Activated naive CD8-positive, alpha-beta T cell (primary cell): ENCODE results near the gene SIRT2.
"Not testable (repeated sequence)": the region's sequence is repeated elsewhere in the genome, so short reads cannot be mapped to it uniquely, and the experiment has no call there.

ENCODE experiments used
- H3K27ac Mint-ChIP-seq: one replicate; pipeline ENCODE4 v1.8.0; 2021; ENCODE audit warnings: mixed read lengths
- H3K27me3 Mint-ChIP-seq: one replicate; pipeline ENCODE4 v1.8.0; 2021; ENCODE audit warnings: mixed read lengths
- H3K36me3 Mint-ChIP-seq: one replicate; pipeline ENCODE4 v1.8.0; 2021; ENCODE audit warnings: mixed read lengths
- H3K4me1 Mint-ChIP-seq: one replicate; pipeline ENCODE4 v1.8.0; 2021; ENCODE audit warnings: low read depth, mixed read lengths
- H3K4me3 Mint-ChIP-seq: one replicate; pipeline ENCODE4 v1.8.0; 2021; ENCODE audit warnings: mild to moderate bottlenecking, mixed read lengths
- H3K9me3 Mint-ChIP-seq: one replicate; pipeline ENCODE4 v1.8.0; 2021; ENCODE audit warnings: low read depth, mixed read lengths

SIRT2 gene

GRCh38 chr19:38892841-38893240 is 6.6 kb downstream of the SIRT2 start:
- Mint-ChIP-seq H3K4me3 (no peak overlapping the region), H3K9me3 (no peaks in the 10 kb centered on the region), H3K36me3 (peaks cover 2% of the 10 kb centered on the region), H3K27ac (no peak overlapping the region), H3K4me1 (peaks cover 8% of the 10 kb centered on the region), H3K27me3 (no peaks in the 10 kb centered on the region)

- Mint-ChIP-seq H3K27ac (no peak overlapping the region), H3K36me3 (peaks cover 2% of the 10 kb centered on the region), H3K27me3 (no peaks in the 10 kb centered on the region), H3K4me3 (no peak overlapping the region), H3K9me3 (no peaks in the 10 kb centered on the region), H3K4me1 (peaks cover 3% of the 10 kb centered on the region)
Observed at GRCh38 chr19:38891771-38892170, 7.6 kb downstream of the SIRT2 start.

GRCh38 chr19:38890686-38891085 is 8.7 kb downstream of the SIRT2 start:
- Mint-ChIP-seq H3K4me1 (peaks cover 3% of the 10 kb centered on the region), H3K36me3 (peaks cover 2% of the 10 kb centered on the region), H3K27me3 (no peaks in the 10 kb centered on the region), H3K27ac (no peak overlapping the region), H3K9me3 (no peaks in the 10 kb centered on the region), H3K4me3 (no peak overlapping the region)

- no peaks in the 10 kb centered on the region for H3K9me3 Mint-ChIP-seq
- no peak overlapping the region for H3K4me3 Mint-ChIP-seq
- no peak overlapping the region for H3K27ac Mint-ChIP-seq
- H3K27me3 Mint-ChIP-seq, result no peaks in the 10 kb centered on the region
- H3K36me3 Mint-ChIP-seq, result peaks cover 2% of the 10 kb centered on the region
- peaks cover 3% of the 10 kb centered on the region for H3K4me1 Mint-ChIP-seq
Observed at GRCh38 chr19:38889803-38890202, 9.6 kb downstream of the SIRT2 start.

GRCh38 chr19:38888876-38889275 is 10.5 kb downstream of the SIRT2 start:
- Mint-ChIP-seq H3K9me3 (no peaks in the 10 kb centered on the region), H3K4me1 (peaks cover 1% of the 10 kb centered on the region), H3K36me3 (no peaks in the 10 kb centered on the region), H3K27me3 (no peaks in the 10 kb centered on the region), H3K27ac (no peak overlapping the region), H3K4me3 (no peak overlapping the region)

- H3K9me3 Mint-ChIP-seq, H3K27ac Mint-ChIP-seq, H3K4me3 Mint-ChIP-seq, H3K36me3 Mint-ChIP-seq, H3K4me1 Mint-ChIP-seq, H3K27me3 Mint-ChIP-seq: not testable (repeated sequence)
Observed at GRCh38 chr19:38884691-38885090, 14.7 kb downstream of the SIRT2 start.

GRCh38 chr19:38883286-38883685 is 16.1 kb downstream of the SIRT2 start:
- H3K27me3 Mint-ChIP-seq, result no peaks in the 10 kb centered on the region
- H3K36me3 Mint-ChIP-seq, result no peaks in the 10 kb centered on the region
- H3K27ac Mint-ChIP-seq, result no peak overlapping the region
- no peaks in the 10 kb centered on the region for H3K9me3 Mint-ChIP-seq
- peaks cover 12% of the 10 kb centered on the region for H3K4me1 Mint-ChIP-seq
- H3K4me3 Mint-ChIP-seq, result no peak overlapping the region

- no peaks in the 10 kb centered on the region for H3K27me3 Mint-ChIP-seq
- no peaks in the 10 kb centered on the region for H3K36me3 Mint-ChIP-seq
- H3K27ac Mint-ChIP-seq, result peak overlapping the region; percentile 54
- H3K4me1 Mint-ChIP-seq, result peaks cover 26% of the 10 kb centered on the region
- H3K9me3 Mint-ChIP-seq, result no peaks in the 10 kb centered on the region
- H3K4me3 Mint-ChIP-seq, result no peak overlapping the region
Observed at GRCh38 chr19:38880882-38881609, 18.4 kb downstream of the SIRT2 start.

GRCh38 chr19:38880076-38880881 is 19.1 kb downstream of the SIRT2 start:
- H3K4me1 Mint-ChIP-seq, result peaks cover 26% of the 10 kb centered on the region
- H3K4me3 Mint-ChIP-seq, result peak overlapping the region; percentile 30
- peak overlapping the region; percentile 84 for H3K27ac Mint-ChIP-seq
- H3K9me3 Mint-ChIP-seq, result no peaks in the 10 kb centered on the region
- H3K27me3 Mint-ChIP-seq, result no peaks in the 10 kb centered on the region
- H3K36me3 Mint-ChIP-seq, result no peaks in the 10 kb centered on the region

- Mint-ChIP-seq H3K4me1 (peaks cover 26% of the 10 kb centered on the region), H3K36me3 (no peaks in the 10 kb centered on the region), H3K27ac (peak overlapping the region; percentile 96)
Observed at GRCh38 chr19:38879400-38879751, 20.0 kb downstream of the SIRT2 start.

GRCh38 chr19:38878575-38879399 is 20.6 kb downstream of the SIRT2 start:
- no peaks in the 10 kb centered on the region for H3K36me3 Mint-ChIP-seq
- peak overlapping the region; percentile 96 for H3K27ac Mint-ChIP-seq
- no peaks in the 10 kb centered on the region for H3K9me3 Mint-ChIP-seq
- peak overlapping the region; percentile 92 for H3K4me3 Mint-ChIP-seq
- H3K4me1 Mint-ChIP-seq, result peaks cover 26% of the 10 kb centered on the region
- H3K27me3 Mint-ChIP-seq, result no peaks in the 10 kb centered on the region

More at GRCh38 chr19:38879400-38879751, 20.0 kb downstream of the SIRT2 start:
- no peak overlapping the region for H3K4me3 Mint-ChIP-seq
- no peaks in the 10 kb centered on the region for H3K9me3 Mint-ChIP-seq
- H3K27me3 Mint-ChIP-seq, result no peaks in the 10 kb centered on the region

- H3K4me3 Mint-ChIP-seq, result peak within 1 kb of the TSS; percentile 92
- no peaks in the 10 kb centered on the region for H3K9me3 Mint-ChIP-seq
- peaks cover 4% of the 10 kb centered on the region for H3K36me3 Mint-ChIP-seq
- H3K27ac Mint-ChIP-seq, result peak within 1 kb of the TSS; percentile 96
- H3K4me1 Mint-ChIP-seq, result peaks cover 29% of the 10 kb centered on the region
- no peaks in the 10 kb centered on the region for H3K27me3 Mint-ChIP-seq
Observed at GRCh38 chr19:38877781-38878574, 21.4 kb downstream of the SIRT2 start, which contains the start of gene RINL. Gene RINL (minus strand): TSS chr19:38878275. CDS start chr19:38876742, 1,533 bp downstream.

- H3K9me3 Mint-ChIP-seq, result no peaks in the 10 kb centered on the region
Observed at GRCh38 chr19:38875656-38876395, 23.6 kb downstream of the SIRT2 start.

GRCh38 chr19:38873400-38873799 is 26.0 kb downstream of the SIRT2 start:
- not testable (repeated sequence) for H3K27me3 Mint-ChIP-seq, H3K4me3 Mint-ChIP-seq, H3K9me3 Mint-ChIP-seq, H3K36me3 Mint-ChIP-seq
- Mint-ChIP-seq H3K4me1 (peaks cover 44% of the 10 kb centered on the region), H3K27ac (peak overlapping the region; percentile 62)

More at GRCh38 chr19:38875656-38876395, 23.6 kb downstream of the SIRT2 start:
- Mint-ChIP-seq H3K36me3 (peaks cover 4% of the 10 kb centered on the region), H3K4me3 (peak overlapping the region; percentile 43), H3K27me3 (no peaks in the 10 kb centered on the region), H3K4me1 (peaks cover 35% of the 10 kb centered on the region), H3K27ac (peak overlapping the region; percentile 55)
